Measurements from ENCODE around the gene EIF5B. TPM values are rescaled to one million over a fixed set of nuclear protein-coding genes. Genes with fewer than 3 reads are reported as not detected.
A peak's percentile ranks its signal among the peaks of the same experiment; 100 is the strongest.

Gene EIF5B
- total and polyA plus RNA-seq, 7 donors = 15.0 to 44.3 (median 32.7) TPM

DNA sequence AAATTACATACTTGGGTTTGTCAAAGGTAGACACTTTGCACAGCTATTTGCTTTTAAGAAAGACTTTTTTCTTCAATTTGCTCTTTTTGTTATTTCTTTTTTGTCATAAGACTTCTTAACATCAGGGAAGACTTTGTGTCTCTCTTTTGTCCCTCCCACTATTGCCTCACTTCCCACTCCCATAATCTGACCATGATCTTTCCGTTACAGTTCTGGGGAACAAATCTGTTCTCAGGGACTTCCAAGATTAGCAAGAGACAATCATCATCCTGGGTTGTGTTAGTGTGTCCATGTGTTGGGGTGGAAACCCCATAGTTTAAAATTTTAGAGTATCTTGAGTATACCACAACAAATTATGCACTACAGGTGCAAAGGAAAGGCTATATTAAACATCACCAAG, 77.4 kb downstream of the EIF5B start:
- H3K27ac ChIP-seq = no peak overlapping the region

GRCh38 chr2:99417396-99417795, 80.2 kb downstream of the EIF5B start:
- TF ChIP-seq POLR2A (IDR thresholded peaks at IDR 0.05) (no peak), EP300 (IDR thresholded peaks at IDR 0.05) (no peak), POLR2AphosphoS5 (IDR thresholded peaks at IDR 0.05) (no peak)
- TF ChIP-seq, protein P1, sequence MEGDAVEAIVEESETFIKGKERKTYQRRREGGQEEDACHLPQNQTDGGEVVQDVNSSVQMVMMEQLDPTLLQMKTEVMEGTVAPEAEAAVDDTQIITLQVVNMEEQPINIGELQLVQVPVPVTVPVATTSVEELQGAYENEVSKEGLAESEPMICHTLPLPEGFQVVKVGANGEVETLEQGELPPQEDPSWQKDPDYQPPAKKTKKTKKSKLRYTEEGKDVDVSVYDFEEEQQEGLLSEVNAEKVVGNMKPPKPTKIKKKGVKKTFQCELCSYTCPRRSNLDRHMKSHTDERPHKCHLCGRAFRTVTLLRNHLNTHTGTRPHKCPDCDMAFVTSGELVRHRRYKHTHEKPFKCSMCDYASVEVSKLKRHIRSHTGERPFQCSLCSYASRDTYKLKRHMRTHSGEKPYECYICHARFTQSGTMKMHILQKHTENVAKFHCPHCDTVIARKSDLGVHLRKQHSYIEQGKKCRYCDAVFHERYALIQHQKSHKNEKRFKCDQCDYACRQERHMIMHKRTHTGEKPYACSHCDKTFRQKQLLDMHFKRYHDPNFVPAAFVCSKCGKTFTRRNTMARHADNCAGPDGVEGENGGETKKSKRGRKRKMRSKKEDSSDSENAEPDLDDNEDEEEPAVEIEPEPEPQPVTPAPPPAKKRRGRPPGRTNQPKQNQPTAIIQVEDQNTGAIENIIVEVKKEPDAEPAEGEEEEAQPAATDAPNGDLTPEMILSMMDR (IDR thresholded peaks at IDR 0.05) = no peak
- no peaks in the 10 kb centered on the region for H3K9me3 ChIP-seq
- no peaks in the 10 kb centered on the region for H3K27me3 ChIP-seq
- H3K36me3 ChIP-seq = peaks cover 0 to 86% (median 10%) of the 10 kb centered on the region in 4 donors
- intact Hi-C loops (cut with DNase I) = no loop called here
- H3K27ac ChIP-seq = no peak overlapping the region
- WGBS, 2 donors = 87 to 95% methylated on average over 3 of the region's 3 CpGs
- no peak for DNase-seq
- peaks cover 0 to 13% (median 5%) of the 10 kb centered on the region in 4 donors for H3K4me1 ChIP-seq
- H3K4me3 ChIP-seq = no peak overlapping the region

More for the DNA sequence above, 77.4 kb downstream of the EIF5B start:
- H3K9me3 ChIP-seq = no peaks in the 10 kb centered on the region
- H3K4me1 ChIP-seq = no peaks in the 10 kb centered on the region
- no peak for DNase-seq
- H3K27me3 ChIP-seq = no peaks in the 10 kb centered on the region
- H3K36me3 ChIP-seq = peaks cover 0 to 90% (median 22%) of the 10 kb centered on the region in 4 donors
- TF ChIP-seq POLR2AphosphoS5 (IDR thresholded peaks at IDR 0.05) = no peak
- intact Hi-C loops (cut with DNase I) = no loop called here
- H3K4me3 ChIP-seq = no peak overlapping the region
- WGBS, 2 donors = 88 to 89% methylated on average over 1 of the region's 1 CpG

- no peak for DNase-seq
- H3K4me3 ChIP-seq = no peak overlapping the region
- no peaks in the 10 kb centered on the region for H3K27me3 ChIP-seq
- TF ChIP-seq POLR2AphosphoS5 (IDR thresholded peaks at IDR 0.05) (no peak), EP300 (IDR thresholded peaks at IDR 0.05) (no peak), POLR2A (IDR thresholded peaks at IDR 0.05) (no peak)
- TF ChIP-seq, protein P1 (IDR thresholded peaks at IDR 0.05) = no peak
- peaks cover 0 to 85% (median 11%) of the 10 kb centered on the region in 4 donors for H3K36me3 ChIP-seq
- WGBS, 2 donors = 89 to 98% methylated on average over 1 of the region's 1 CpG
- H3K27ac ChIP-seq = peak overlapping the region in 1 of 4 donors; percentile 39
- intact Hi-C loops (cut with DNase I) = no loop called here
- H3K4me1 ChIP-seq = peaks cover 0 to 30% (median 18%) of the 10 kb centered on the region in 4 donors
- no peaks in the 10 kb centered on the region for H3K9me3 ChIP-seq
Observed at GRCh38 chr2:99420031-99420430, 82.8 kb downstream of the EIF5B start.

- Histone ChIP-seq H3K9me3 (no peaks in the 10 kb centered on the region), H3K27me3 (no peaks in the 10 kb centered on the region), H3K4me1 (peaks cover 0 to 36% (median 21%) of the 10 kb centered on the region in 4 donors), H3K36me3 (peaks cover 0 to 77% (median 10%) of the 10 kb centered on the region in 4 donors), H3K27ac (peak overlapping the region in 1 of 4 donors; percentile 39), H3K4me3 (no peak overlapping the region)
- TF ChIP-seq EP300 (IDR thresholded peaks at IDR 0.05) (no peak), POLR2AphosphoS5 (IDR thresholded peaks at IDR 0.05) (no peak), POLR2A (IDR thresholded peaks at IDR 0.05) (no peak)
- TF ChIP-seq, protein P1 (IDR thresholded peaks at IDR 0.05) = no peak
- DNase-seq = no peak
- WGBS, 2 donors = 84 to 89% methylated on average over 5 of the region's 5 CpGs
- intact Hi-C loops (cut with DNase I) = no loop called here
Observed at GRCh38 chr2:99420751-99421299, 83.6 kb downstream of the EIF5B start.

DNA sequence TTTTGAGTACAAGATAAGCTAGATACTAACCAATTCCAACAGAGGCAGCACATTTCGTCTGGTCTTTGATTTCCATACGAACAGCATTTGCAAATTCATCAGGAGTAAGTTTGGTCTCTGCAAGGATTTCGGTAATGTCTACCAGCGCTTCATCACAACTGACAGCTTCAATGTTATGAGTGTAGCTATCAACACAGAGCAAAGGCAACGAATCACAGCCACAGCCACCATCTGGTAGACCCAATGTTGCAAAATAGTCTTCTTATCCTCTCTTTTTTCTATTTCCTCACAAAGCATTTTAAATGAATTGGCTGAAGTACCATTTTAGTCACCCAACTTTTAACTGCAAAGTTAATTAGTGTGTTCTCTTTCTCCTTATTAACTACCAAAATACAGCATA, 84.3 kb downstream of the EIF5B start:
- 95% methylated on average over 5 of the region's 5 CpGs for WGBS, 2 donors
- no peaks in the 10 kb centered on the region for H3K27me3 ChIP-seq
- no peak overlapping the region for H3K4me3 ChIP-seq
- H3K36me3 ChIP-seq = peaks cover 0 to 72% (median 9%) of the 10 kb centered on the region in 4 donors
- DNase-seq = no peak
- intact Hi-C loops (cut with DNase I) = no loop called here
- TF ChIP-seq POLR2AphosphoS5 (IDR thresholded peaks at IDR 0.05) = no peak
- TF ChIP-seq EP300 (IDR thresholded peaks at IDR 0.05) = no peak
- TF ChIP-seq, protein P1 (IDR thresholded peaks at IDR 0.05) = no peak
- no peak for TF ChIP-seq POLR2A (IDR thresholded peaks at IDR 0.05)
- H3K4me1 ChIP-seq = peaks cover 0 to 36% (median 21%) of the 10 kb centered on the region in 4 donors
- H3K9me3 ChIP-seq = no peaks in the 10 kb centered on the region
- no peak overlapping the region for H3K27ac ChIP-seq

Measured in sigmoid colon (tissue), 7 donors.